Colonic mucosa (tissue), 4 donors: Measurements from ENCODE around the gene DNAJB13. TPM values are rescaled to one million over a fixed set of nuclear protein-coding genes. Genes with fewer than 3 reads are reported as not detected.

Experiments used
- DNase-seq: peaks from one replicate; pipeline ENCODE4 v3.0.0-alpha.2; 2020
- H3K27ac ChIP-seq: fragments of 200-600 bp; one replicate; pipeline ENCODE4 v1.8.0; 2021
- H3K27me3 ChIP-seq: fragments of 200-600 bp; one replicate; pipeline ENCODE4 v1.8.0; 2021
- H3K36me3 ChIP-seq: fragments of 200-600 bp; one replicate; pipeline ENCODE4 v1.8.0; 2021
- H3K4me1 ChIP-seq: fragments of 200-600 bp; one replicate; pipeline ENCODE4 v1.8.0; 2021; ENCODE audit warnings: mild to moderate bottlenecking
- H3K4me3 ChIP-seq: fragments of 200-600 bp; one replicate; pipeline ENCODE4 v1.8.0; 2021
- H3K9ac ChIP-seq, 2 donors: one replicate each; pipeline ENCODE4 v1.7.0; 2013; ENCODE audit warnings: control low read depth in 2 of 2, low read depth in 2 of 2, low read length in 2 of 2
- H3K9me3 ChIP-seq: fragments of 200-600 bp; one replicate; pipeline ENCODE4 v1.8.0; 2021
- CTCF ChIP-seq: fragments of 200-600 bp; IDR thresholded peaks from one replicate; pipeline ENCODE4 v1.8.0; 2022; ENCODE audit warnings: antibody characterized with exemption, mild to moderate bottlenecking
- intact Hi-C: fragments of 100-400 bp; cut with DNase I; formaldehyde crosslinking; loops from one replicate; pipeline ENCODE4 v1.14.1; 2022
- total RNA-seq, 2 donors: library from RNA; stranded (reverse); fragmentation: NEBNext Ultra II Directional in 1 of 2; extraction: Animal tissue kit (Norgen Biotek cat#: 25700) in 1 of 2; gene quantifications; one replicate each; pipeline ENCODE4 v1.2.1, GENCODE V29; 2021
- donor health status: healthy.
- donor health status: DM: no; HTN: no; CAD: no.
- donor health status: DM: no; HTN: no; CAD: no.

DNAJB13 gene
- total RNA-seq, 2 donors from 2014 or later, result not detected

GRCh38 chr11:73961321-73961720, 10.5 kb downstream of the DNAJB13 start:
- Histone ChIP-seq H3K27ac (no peak overlapping the region), H3K27me3 (no peaks in the 10 kb centered on the region), H3K9me3 (no peaks in the 10 kb centered on the region), H3K4me3 (no peak overlapping the region), H3K9ac (no peak overlapping the region), H3K36me3 (no peaks in the 10 kb centered on the region), H3K4me1 (no peaks in the 10 kb centered on the region)
- no peak for TF ChIP-seq CTCF
- intact Hi-C loops, result loop anchor here (5.0 kb wide), 1 partner anchor 131 kb away; no protein-coding TSS in a partner anchor
- DNase-seq, result no peak

- H3K27ac ChIP-seq, result no peak overlapping the region
- intact Hi-C loops, result loop anchor here (5.0 kb wide), 1 partner anchor 130 kb away; no protein-coding TSS in a partner anchor
- H3K4me1 ChIP-seq, result no peaks in the 10 kb centered on the region
- TF ChIP-seq CTCF, result no peak
- H3K27me3 ChIP-seq, result no peaks in the 10 kb centered on the region
- no peaks in the 10 kb centered on the region for H3K9me3 ChIP-seq
- DNase-seq, result no peak
- H3K36me3 ChIP-seq, result no peaks in the 10 kb centered on the region
- H3K4me3 ChIP-seq, result no peak overlapping the region
- H3K9ac ChIP-seq, result no peak overlapping the region
Observed at GRCh38 chr11:73962101-73962705, 11.4 kb downstream of the DNAJB13 start.

- no peaks in the 10 kb centered on the region for H3K27me3 ChIP-seq
- no peaks in the 10 kb centered on the region for H3K4me1 ChIP-seq
- H3K4me3 ChIP-seq, result no peak overlapping the region
- no peak overlapping the region for H3K9ac ChIP-seq
- TF ChIP-seq CTCF, result no peak
- DNase-seq, result no peak
- intact Hi-C loops, result loop anchor here (5.0 kb wide), 1 partner anchor 128 kb away; no protein-coding TSS in a partner anchor
- no peak overlapping the region for H3K27ac ChIP-seq
- no peaks in the 10 kb centered on the region for H3K9me3 ChIP-seq
- H3K36me3 ChIP-seq, result no peaks in the 10 kb centered on the region
Observed at GRCh38 chr11:73963861-73964260, 13.0 kb downstream of the DNAJB13 start.

- Histone ChIP-seq H3K4me1 (no peaks in the 10 kb centered on the region), H3K9ac (no peak overlapping the region), H3K4me3 (no peak overlapping the region), H3K9me3 (no peaks in the 10 kb centered on the region), H3K27ac (no peak overlapping the region), H3K36me3 (no peaks in the 10 kb centered on the region), H3K27me3 (no peaks in the 10 kb centered on the region)
- no peak for TF ChIP-seq CTCF
- DNase-seq, result no peak
- intact Hi-C loops, result no loop called here
Observed at GRCh38 chr11:73965076-73965763, 14.4 kb downstream of the DNAJB13 start.

- no peak for TF ChIP-seq CTCF
- no peak for DNase-seq
- Histone ChIP-seq H3K9me3 (no peaks in the 10 kb centered on the region), H3K27ac (no peak overlapping the region), H3K27me3 (no peaks in the 10 kb centered on the region), H3K4me3 (no peak overlapping the region), H3K9ac (no peak overlapping the region), H3K4me1 (no peaks in the 10 kb centered on the region), H3K36me3 (no peaks in the 10 kb centered on the region)
- intact Hi-C loops, result no loop called here
Observed at GRCh38 chr11:73965764-73966121, 14.9 kb downstream of the DNAJB13 start.
